Mesendoderm (in vitro differentiated cells): ENCODE measurements around the gene SGMS1.

ENCODE experiments used
- DNase-seq: peaks from one replicate; pipeline ENCODE4 v3.0.0; 2013
- H2AK5ac ChIP-seq: 2 replicates; pipeline ENCODE4 v1.6.1; 2013; ENCODE audit warnings: low read length, inconsistent platforms
- H2BK120ac ChIP-seq: 2 replicates; pipeline ENCODE4 v1.6.1; 2013; ENCODE audit warnings: low read depth, mild to moderate bottlenecking, low read length, moderate library complexity, mixed read lengths
- H2BK15ac ChIP-seq: replicated peaks from 2 replicates; pipeline ENCODE4 v1.6.1; 2013; ENCODE audit warnings: low read depth, mild to moderate bottlenecking, moderate library complexity
- H2BK5ac ChIP-seq: 2 replicates; pipeline ENCODE4 v1.6.1; 2013; ENCODE audit warnings: low read length, inconsistent platforms
- H3K18ac ChIP-seq: 2 replicates; pipeline ENCODE4 v1.6.1; 2013; ENCODE audit warnings: mild to moderate bottlenecking, low read length, mixed read lengths
- H3K23ac ChIP-seq: one replicate; pipeline ENCODE4 v1.6.1; 2013; ENCODE audit warnings: low read length
- H3K27ac ChIP-seq: 2 replicates; pipeline ENCODE4 v1.5.1; 2013; ENCODE audit warnings: low read depth, mild to moderate bottlenecking, inconsistent platforms, low read length, moderate library complexity
- H3K27me3 ChIP-seq: 2 replicates; pipeline ENCODE4 v1.6.1; 2013; ENCODE audit warnings: low read length, control low read depth, mild to moderate bottlenecking, inconsistent platforms; ENCODE audit not compliant: insufficient read depth, poor library complexity
- H3K36me3 ChIP-seq: 2 replicates; pipeline ENCODE4 v1.6.1; 2013; ENCODE audit warnings: low read length, inconsistent platforms; ENCODE audit not compliant: control insufficient read depth, insufficient read depth
- H3K4ac ChIP-seq: one replicate; pipeline ENCODE4 v1.6.1; 2013; ENCODE audit warnings: low read depth, mild to moderate bottlenecking, low read length, moderate library complexity
- H3K4me1 ChIP-seq: 2 replicates; pipeline ENCODE4 v1.6.1; 2013; ENCODE audit warnings: low read depth, low read length, inconsistent platforms; ENCODE audit not compliant: control insufficient read depth
- H3K4me2 ChIP-seq: 2 replicates; pipeline ENCODE4 v1.6.1; 2013; ENCODE audit warnings: low read length
- H3K4me3 ChIP-seq: 2 replicates; pipeline ENCODE4 v1.5.1; 2013; ENCODE audit warnings: mild to moderate bottlenecking, low read length
- H3K56ac ChIP-seq: one replicate; pipeline ENCODE4 v1.6.1; 2013; ENCODE audit warnings: low read length
- H3K79me1 ChIP-seq: 2 replicates; pipeline ENCODE4 v1.6.1; 2013; ENCODE audit warnings: low read length, inconsistent platforms
- H3K79me2 ChIP-seq: 2 replicates; pipeline ENCODE4 v1.6.1; 2013; ENCODE audit warnings: mild to moderate bottlenecking, low read length; ENCODE audit not compliant: control insufficient read depth, insufficient read depth
- H3K9ac ChIP-seq: 2 replicates; pipeline ENCODE4 v1.6.1; 2013; ENCODE audit warnings: low read length, inconsistent platforms
- H4K5ac ChIP-seq: one replicate; pipeline ENCODE4 v1.6.1; 2013; ENCODE audit warnings: low read length
- H4K8ac ChIP-seq: one replicate; pipeline ENCODE4 v1.6.1; 2013; ENCODE audit warnings: low read depth, mild to moderate bottlenecking, control low read depth, low read length, moderate library complexity
- WGBS: extraction: QIAGEN DNeasy Blood & Tissue Kit; methylation state at CpG from one replicate; pipeline ENCODE4 v1.1.7; 2013; ENCODE audit warnings: low lambda C conversion rate, missing lambda C conversion rate; ENCODE audit not compliant: insufficient coverage; ENCODE audit errors: extremely low coverage; 5-methylcytosine and 5-hydroxymethylcytosine counted together

Gene SGMS1

GRCh38 chr10:50314169-50315071 lies 309.3 kb downstream of the SGMS1 start:
- H3K18ac ChIP-seq, result no peak overlapping the region
- no peaks in the 10 kb centered on the region for H3K27me3 ChIP-seq
- H3K4me3 ChIP-seq, result no peak overlapping the region
- H3K23ac ChIP-seq, result no peak overlapping the region
- no peaks in the 10 kb centered on the region for H3K4me1 ChIP-seq
- H2BK120ac ChIP-seq, result no peak overlapping the region
- no peak overlapping the region for H3K56ac ChIP-seq
- H2BK5ac ChIP-seq, result no peak overlapping the region
- WGBS, result no CpG with 5 or more reads among the region's 10 CpGs
- H2AK5ac ChIP-seq, result no peak overlapping the region
- no peak overlapping the region for H3K4ac ChIP-seq
- H4K5ac ChIP-seq, result no peak overlapping the region
- no peak overlapping the region for H3K4me2 ChIP-seq
- no peak overlapping the region for H3K9ac ChIP-seq
- no peaks in the 10 kb centered on the region for H3K36me3 ChIP-seq
- H2BK15ac ChIP-seq, result no peak overlapping the region
- no peak overlapping the region for H3K27ac ChIP-seq
- no peak for DNase-seq
- H3K79me2 ChIP-seq, result no peaks in the 10 kb centered on the region
- no peak overlapping the region for H4K8ac ChIP-seq
- no peaks in the 10 kb centered on the region for H3K79me1 ChIP-seq

- H2BK15ac ChIP-seq, result no peak overlapping the region
- H3K4me3 ChIP-seq, result no peak overlapping the region
- no peak overlapping the region for H2BK5ac ChIP-seq
- no peak overlapping the region for H2BK120ac ChIP-seq
- H3K36me3 ChIP-seq, result no peaks in the 10 kb centered on the region
- no peak overlapping the region for H3K23ac ChIP-seq
- H3K4me1 ChIP-seq, result no peaks in the 10 kb centered on the region
- H3K56ac ChIP-seq, result no peak overlapping the region
- H3K79me1 ChIP-seq, result no peaks in the 10 kb centered on the region
- H4K8ac ChIP-seq, result no peak overlapping the region
- no peak overlapping the region for H3K9ac ChIP-seq
- no peaks in the 10 kb centered on the region for H3K27me3 ChIP-seq
- no peak for DNase-seq
- no CpG with 5 or more reads among the region's 10 CpGs for WGBS
- H4K5ac ChIP-seq, result no peak overlapping the region
- no peak overlapping the region for H3K18ac ChIP-seq
- no peaks in the 10 kb centered on the region for H3K79me2 ChIP-seq
- H3K27ac ChIP-seq, result no peak overlapping the region
- no peak overlapping the region for H3K4me2 ChIP-seq
- H2AK5ac ChIP-seq, result no peak overlapping the region
- no peak overlapping the region for H3K4ac ChIP-seq
Observed at GRCh38 chr10:50312464-50313437, 311.0 kb downstream of the SGMS1 start.

- Histone ChIP-seq H3K36me3 (no peaks in the 10 kb centered on the region), H3K27me3 (no peaks in the 10 kb centered on the region), H3K9ac (no peak overlapping the region), H4K5ac (no peak overlapping the region), H2AK5ac (no peak overlapping the region), H3K4me3 (no peak overlapping the region), H2BK5ac (no peak overlapping the region), H3K79me1 (no peaks in the 10 kb centered on the region), H3K23ac (no peak overlapping the region), H3K4me2 (no peak overlapping the region), H2BK120ac (no peak overlapping the region), H3K27ac (no peak overlapping the region), H3K18ac (no peak overlapping the region), H3K4me1 (no peaks in the 10 kb centered on the region), H4K8ac (no peak overlapping the region), H3K4ac (no peak overlapping the region), H3K56ac (no peak overlapping the region), H2BK15ac (no peak overlapping the region), H3K79me2 (no peaks in the 10 kb centered on the region)
- no CpG with 5 or more reads among the region's 4 CpGs for WGBS
- peak; percentile 79 for DNase-seq
Observed at GRCh38 chr10:50310560-50311174, 313.1 kb downstream of the SGMS1 start.

- H3K4me1 ChIP-seq, result no peaks in the 10 kb centered on the region
- no peaks in the 10 kb centered on the region for H3K27me3 ChIP-seq
- no peak overlapping the region for H3K4me2 ChIP-seq
- WGBS, result no CpG with 5 or more reads among the region's 4 CpGs
- H3K79me1 ChIP-seq, result no peaks in the 10 kb centered on the region
- no peaks in the 10 kb centered on the region for H3K36me3 ChIP-seq
- no peak overlapping the region for H3K4ac ChIP-seq
- H3K4me3 ChIP-seq, result no peak overlapping the region
- H4K5ac ChIP-seq, result no peak overlapping the region
- no peak overlapping the region for H3K18ac ChIP-seq
- no peak overlapping the region for H3K56ac ChIP-seq
- H2BK5ac ChIP-seq, result no peak overlapping the region
- H3K27ac ChIP-seq, result no peak overlapping the region
- H3K79me2 ChIP-seq, result no peaks in the 10 kb centered on the region
- no peak overlapping the region for H2BK15ac ChIP-seq
- H3K9ac ChIP-seq, result no peak overlapping the region
- H3K23ac ChIP-seq, result no peak overlapping the region
- no peak overlapping the region for H2BK120ac ChIP-seq
- no peak overlapping the region for H2AK5ac ChIP-seq
- DNase-seq, result no peak
- H4K8ac ChIP-seq, result no peak overlapping the region
Observed at GRCh38 chr10:50309342-50309741, 314.4 kb downstream of the SGMS1 start.

- Histone ChIP-seq H3K27me3 (no peaks in the 10 kb centered on the region), H3K79me1 (no peaks in the 10 kb centered on the region), H3K4me1 (no peaks in the 10 kb centered on the region), H2AK5ac (no peak overlapping the region), H3K4me3 (no peak overlapping the region), H3K4ac (no peak overlapping the region), H2BK15ac (no peak overlapping the region), H4K5ac (no peak overlapping the region), H3K36me3 (no peaks in the 10 kb centered on the region), H3K27ac (no peak overlapping the region), H3K9ac (no peak overlapping the region), H4K8ac (no peak overlapping the region), H3K56ac (no peak overlapping the region), H3K18ac (no peak overlapping the region), H3K23ac (no peak overlapping the region), H2BK120ac (no peak overlapping the region), H2BK5ac (no peak overlapping the region), H3K79me2 (no peaks in the 10 kb centered on the region), H3K4me2 (no peak overlapping the region)
- DNase-seq, result no peak
- no CpG with 5 or more reads among the region's 8 CpGs for WGBS
Observed at GRCh38 chr10:50304660-50305059, 319.1 kb downstream of the SGMS1 start.
